GM21528 (cell line): ENCODE measurements around the gene SMAD6.

Experiments
- ATAC-seq: cut with Tn5 transposase; IDR thresholded peaks from one replicate; pipeline ENCODE4 v1.9.1; 2021; ENCODE audit warnings: mild to moderate bottlenecking, moderate library complexity; ENCODE audit not compliant: unreplicated experiment, low FRiP score

Gene SMAD6

GRCh38 chr15:66737243-66738010, 35.4 kb downstream of the SMAD6 start:
- ATAC-seq, result no peak

GRCh38 chr15:66738116-66738515, 36.1 kb downstream of the SMAD6 start:
- no peak for ATAC-seq

DNA sequence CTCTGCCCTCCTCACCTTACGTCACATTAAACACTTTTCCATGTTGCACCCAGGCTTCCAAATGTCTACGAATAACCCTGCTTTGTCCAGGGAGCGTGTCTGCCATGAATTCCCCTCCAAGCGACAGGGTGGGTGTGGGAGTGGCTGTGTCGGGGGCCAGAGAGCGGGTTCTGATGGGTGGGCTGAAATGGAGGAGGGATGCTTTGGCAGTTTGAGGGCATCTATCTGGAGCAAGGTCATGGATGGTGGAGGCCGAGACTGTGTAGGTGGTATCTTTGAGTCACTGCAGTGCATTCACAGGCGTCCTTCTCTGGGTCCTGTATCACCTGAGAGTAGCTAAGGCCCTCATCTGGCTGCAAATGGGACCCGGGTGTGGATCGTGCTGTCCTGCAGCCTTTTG, 36.6 kb downstream of the SMAD6 start:
- no peak for ATAC-seq

- no peak for ATAC-seq
These were observed 37.3 kb downstream of the SMAD6 start for GRCh38 chr15:66739287-66739686.

- ATAC-seq, result no peak
These were observed 38.8 kb downstream of the SMAD6 start for GRCh38 chr15:66740802-66741201.

GRCh38 chr15:66741646-66742045, 39.6 kb downstream of the SMAD6 start:
- no peak for ATAC-seq

DNA sequence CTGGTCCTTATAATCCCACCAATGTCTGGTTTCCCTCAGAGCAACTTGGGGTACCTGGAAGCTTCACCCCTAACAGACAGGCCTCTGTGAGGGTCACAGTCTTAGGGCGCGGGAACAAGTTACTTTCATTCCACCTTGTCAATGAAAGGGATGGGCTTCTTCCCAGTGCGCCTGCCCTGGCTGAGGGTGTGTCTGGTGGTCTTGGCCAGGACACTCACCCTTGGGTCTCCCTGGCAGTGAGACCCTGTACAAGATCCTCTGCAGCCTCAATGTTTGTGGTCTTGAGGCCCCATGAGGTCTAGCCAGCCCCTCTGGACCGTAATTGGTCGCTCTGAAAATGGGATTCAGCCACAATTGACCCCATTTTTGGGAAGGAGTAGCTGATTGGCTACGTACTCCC, 40.2 kb downstream of the SMAD6 start:
- ATAC-seq, result no peak

- ATAC-seq, result no peak
These were observed 41.2 kb downstream of the SMAD6 start for GRCh38 chr15:66743204-66743603.

DNA sequence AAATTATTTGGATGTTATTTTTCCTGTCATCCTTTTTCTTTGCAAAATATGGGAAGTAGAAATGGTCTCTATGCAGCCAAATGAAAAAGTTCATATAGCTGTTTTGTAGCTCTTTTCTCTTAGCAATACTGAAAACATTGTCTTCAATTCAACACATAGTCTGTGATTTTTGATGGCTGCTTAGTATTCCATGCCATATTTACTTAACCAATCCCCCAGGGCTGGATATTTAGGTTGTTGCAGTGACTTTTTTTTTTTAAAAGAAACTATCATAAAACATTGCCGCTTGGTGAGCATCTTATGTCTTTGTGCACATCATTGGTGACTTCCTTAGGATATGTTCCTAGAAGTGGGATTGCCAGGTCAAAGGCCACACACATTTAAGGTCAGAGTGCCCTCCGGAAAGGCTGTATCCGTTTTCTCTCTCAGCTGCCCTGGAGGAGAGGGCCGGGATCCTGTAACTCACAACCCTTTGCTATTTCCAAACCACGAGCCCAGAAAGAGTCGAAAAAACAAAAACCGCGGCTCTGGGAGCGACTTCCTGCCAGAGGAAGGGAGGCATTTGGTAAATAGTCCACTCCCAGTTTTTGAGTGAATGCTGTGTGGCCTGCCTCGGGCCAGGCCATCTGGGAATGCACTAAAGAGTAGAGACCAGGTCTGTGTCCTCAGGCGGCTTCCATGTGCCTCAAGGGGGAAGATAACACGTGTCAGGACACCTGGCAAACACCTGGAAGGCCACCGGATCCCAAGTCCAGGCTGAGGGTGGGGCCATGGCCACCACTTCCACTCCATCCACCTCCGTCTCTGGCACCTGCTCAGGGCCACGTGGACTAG, 41.9 kb downstream of the SMAD6 start:
- no peak for ATAC-seq

DNA sequence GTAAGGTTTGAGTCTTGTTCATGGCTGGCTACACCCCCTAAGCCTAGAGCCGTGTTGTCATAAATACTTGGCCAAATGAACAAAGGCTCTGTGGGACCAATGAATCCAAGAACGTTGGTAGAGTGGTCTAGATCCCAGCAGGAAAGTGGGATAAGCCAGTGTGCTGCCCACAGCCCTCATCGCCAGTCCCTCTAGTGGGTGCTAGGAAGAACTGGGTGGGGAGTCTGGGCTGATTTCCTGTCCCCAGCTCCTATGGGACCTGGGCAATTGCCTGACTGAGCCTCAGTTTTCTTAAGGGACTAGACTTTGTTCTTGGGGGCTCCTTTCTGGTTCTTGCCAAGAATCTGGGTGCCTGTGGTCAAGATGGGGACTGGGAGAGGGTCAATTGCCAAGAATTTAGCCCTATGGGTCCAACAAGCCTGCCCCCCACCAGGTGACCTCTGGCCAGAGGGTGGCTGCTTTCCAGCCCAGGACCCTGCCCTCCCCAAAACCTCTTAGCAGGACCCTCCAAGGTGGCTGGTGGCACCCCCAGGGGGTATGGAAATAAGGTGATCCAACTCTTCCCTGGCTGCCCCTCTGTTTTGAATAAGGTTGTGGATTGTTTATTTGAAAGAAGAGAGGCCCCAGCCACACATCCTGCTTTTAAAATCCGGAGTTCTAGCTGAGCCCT, 42.7 kb downstream of the SMAD6 start:
- ATAC-seq, result no peak

- no peak for ATAC-seq
These were observed 43.6 kb downstream of the SMAD6 start for GRCh38 chr15:66745530-66746230.

DNA sequence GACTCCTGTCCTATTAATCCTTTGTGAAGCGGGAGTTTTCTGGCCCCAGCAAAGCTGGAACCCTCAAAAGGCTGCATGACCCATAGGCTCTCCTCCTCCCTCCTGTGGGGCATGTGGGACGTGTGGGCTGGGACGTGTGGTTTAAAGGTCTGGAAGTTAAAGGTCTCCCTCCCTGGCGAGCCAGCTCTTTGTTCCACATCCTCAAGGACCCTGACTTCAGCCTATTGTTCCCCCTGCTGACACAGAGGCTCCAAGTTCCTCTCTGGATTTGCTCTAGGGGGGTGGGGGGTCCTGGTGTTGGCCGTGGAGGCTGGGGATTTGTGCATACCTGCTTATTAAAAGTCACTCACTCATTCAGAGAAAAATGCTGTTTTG, 44.2 kb downstream of the SMAD6 start:
- ATAC-seq, result no peak

DNA sequence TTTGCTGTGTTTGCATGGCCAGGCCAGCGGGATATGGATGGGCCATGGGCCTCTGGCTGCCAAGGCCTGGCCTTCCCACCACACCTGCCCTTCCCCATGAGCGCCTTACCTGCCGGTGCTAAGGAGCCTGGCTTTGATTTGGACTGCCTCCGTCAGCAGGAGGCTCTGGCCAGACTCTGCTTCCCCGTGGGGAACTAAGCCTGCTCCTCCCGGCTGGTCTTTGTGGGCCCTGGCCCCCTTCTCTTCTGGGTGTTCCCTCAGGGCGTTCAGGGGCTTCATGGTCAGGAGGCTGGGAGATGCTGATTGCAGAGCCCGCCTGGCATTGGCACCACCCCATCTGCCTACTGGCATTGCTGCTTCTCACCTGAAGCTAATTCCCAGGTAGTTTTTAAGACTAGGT, 45.2 kb downstream of the SMAD6 start:
- no peak for ATAC-seq

DNA sequence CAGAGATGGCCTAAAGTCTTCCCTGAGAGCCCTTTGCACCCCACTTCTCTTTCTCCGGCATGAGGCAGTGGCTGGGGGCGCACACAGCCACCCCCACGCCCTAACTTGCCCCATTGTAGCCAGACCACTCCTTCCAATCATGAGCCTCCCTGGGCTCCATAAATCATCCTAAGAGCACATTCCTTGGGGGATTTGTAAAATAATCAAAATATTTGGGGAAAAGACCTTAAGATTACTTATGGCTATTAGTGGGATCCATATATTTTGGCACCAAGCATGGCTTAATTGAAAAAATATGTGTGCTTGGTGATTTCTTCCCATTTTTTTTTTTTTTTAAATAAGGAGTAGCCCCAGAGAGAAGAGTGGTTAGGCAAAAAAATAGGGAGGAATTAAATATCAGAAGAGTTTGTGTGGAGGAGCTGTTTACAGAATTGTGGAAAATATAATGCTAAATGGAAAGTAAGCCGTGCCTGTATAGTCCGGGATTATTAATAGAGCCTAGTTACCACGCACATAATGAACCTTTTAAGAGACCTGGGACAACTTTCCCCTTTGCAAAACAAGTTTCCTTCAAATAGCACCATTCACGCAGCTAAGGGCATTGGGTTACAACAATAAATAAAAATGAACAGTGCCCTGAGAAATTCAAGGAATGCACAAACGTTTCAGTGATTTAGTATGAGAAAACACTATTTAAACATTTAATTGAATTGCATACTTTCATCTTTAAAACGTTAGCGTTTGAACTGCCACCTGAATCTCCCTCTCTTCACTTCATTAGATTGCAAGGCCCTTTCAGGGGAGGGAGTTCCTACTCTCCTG, 46.1 kb downstream of the SMAD6 start:
- no peak for ATAC-seq

DNA sequence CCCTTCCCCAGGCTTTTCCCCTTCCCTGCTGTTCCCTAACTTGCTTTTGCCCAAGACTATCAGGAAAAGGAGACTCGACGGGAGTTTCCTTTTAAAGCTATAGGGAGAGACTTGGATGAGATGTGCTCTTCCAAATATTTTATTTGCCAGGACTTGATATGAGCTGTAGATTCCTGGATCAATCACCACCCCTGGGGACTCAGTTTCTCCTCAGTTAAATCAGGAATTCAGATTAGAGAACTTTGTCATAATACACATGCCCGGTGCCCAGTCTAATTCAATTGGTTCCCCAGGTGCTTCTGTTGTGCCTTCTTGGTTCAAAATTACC, 46.6 kb downstream of the SMAD6 start:
- no peak for ATAC-seq

DNA sequence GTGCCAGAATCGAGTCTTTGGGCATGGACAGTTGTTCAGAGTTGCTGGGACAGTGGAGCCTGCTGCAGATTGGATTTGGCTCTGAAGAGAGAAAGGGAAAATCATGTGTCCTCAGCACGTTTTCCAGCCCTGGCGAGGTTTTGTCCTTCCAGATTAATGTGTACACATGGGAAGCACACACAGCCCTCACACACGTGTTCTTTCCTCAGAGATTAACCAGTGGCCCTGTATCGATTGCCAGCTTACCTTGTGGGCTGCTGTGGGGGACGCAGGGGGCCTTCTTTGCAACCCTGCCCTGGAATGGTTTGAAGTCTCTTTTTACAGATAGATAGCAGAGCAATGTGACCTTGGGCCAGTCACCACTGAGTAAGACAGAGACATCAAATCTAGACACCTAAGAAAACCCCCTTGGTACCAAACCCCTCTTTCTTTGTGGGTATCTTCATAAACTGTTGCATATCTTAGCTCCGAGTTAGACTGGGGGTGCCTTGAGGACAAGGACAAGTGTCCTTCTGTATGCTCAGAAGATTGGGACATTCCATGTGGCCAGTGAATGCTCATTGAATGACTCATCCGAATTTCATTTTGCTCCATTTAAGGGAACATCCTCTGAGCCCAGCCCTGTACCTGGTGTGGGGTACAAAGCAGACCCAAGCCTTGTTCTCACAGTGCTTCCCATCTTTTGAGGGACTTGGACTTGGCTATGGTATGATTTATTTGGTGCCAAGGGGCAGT, 48.0 kb downstream of the SMAD6 start:
- no peak for ATAC-seq

GRCh38 chr15:66750609-66751008, 48.6 kb downstream of the SMAD6 start:
- no peak for ATAC-seq

- ATAC-seq, result no peak
These were observed 49.5 kb downstream of the SMAD6 start for GRCh38 chr15:66751579-66751978.

- no peak for ATAC-seq
These were observed 50.0 kb downstream of the SMAD6 start for GRCh38 chr15:66752078-66752477.
